ENCODE data around the gene SGMS1. TPM values are rescaled to one million over a fixed set of nuclear protein-coding genes. Genes with fewer than 3 reads are reported as not detected.

Gene SGMS1
- total RNA-seq, 3 donors from 2014 or later (not counting 1 experiment from before 2014, with no cell fraction given): 24.5 to 32.7 (median 30.4) TPM

DNA sequence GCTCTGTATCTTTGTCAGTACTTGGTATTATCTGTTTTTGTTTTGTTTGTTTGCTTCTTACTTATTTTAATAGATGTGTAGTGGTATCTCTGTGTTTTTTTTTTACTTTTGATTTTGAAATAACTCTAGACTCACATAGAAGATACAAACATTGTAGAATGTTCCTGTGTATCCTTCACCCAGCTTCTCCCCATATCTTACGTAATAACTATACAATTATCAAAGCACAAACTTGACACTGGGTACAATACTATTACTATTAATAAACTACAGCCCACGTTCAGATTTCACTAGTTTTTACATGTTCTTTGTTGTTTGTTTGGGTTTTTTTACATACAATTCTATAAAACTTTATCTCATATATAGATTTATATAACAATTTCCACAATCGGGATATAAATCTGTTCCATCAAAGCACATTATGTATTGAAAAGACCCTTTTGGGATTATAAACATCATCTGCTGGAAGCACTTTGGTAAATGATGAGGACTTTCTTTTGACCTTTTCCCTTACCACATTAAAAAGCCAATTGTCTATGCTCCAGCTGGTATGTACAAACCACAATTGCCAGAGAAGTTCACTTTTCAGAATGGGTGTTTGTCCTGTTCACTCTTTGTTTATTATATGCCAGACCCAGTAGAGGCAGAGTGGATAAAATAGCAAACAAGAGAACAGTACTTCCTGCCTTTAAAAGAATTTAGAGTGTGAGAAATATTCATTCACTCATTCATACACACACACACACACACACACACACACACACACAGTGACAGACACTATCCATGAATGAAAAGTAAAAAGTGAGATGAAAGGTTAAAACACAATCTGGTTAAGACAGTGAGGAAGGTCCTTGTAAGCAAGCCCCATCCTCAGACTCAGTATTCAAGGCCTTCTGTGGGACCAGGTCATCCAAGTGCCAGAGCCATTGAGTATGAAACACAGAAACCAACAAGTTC, 113.0 kb downstream of the SGMS1 start:
- Histone ChIP-seq H3K27me3 (ENCODE audit: control insufficient read depth, insufficient read depth, low read length) (no peaks in the 10 kb centered on the region), H3K4me3 (ENCODE audit: low read length) (no peak overlapping the region), H3K36me3 (ENCODE audit: control insufficient read depth, insufficient read depth, low read length) (no peaks in the 10 kb centered on the region), H3K27ac (ENCODE audit: low read length) (no peak overlapping the region), H3K4me1 (ENCODE audit: control insufficient read depth, insufficient read depth, low read length) (peaks cover 20% of the 10 kb centered on the region), H3K9me3 (ENCODE audit: control insufficient read depth, insufficient read depth, low read length) (no peaks in the 10 kb centered on the region)
- WGBS (ENCODE audit: insufficient coverage): 100% methylated on average over 1 of the region's 3 CpGs
- intact Hi-C loops (cut with micrococcal nuclease): no loop called here
- peak overlapping the region in 1 of 2 donors; percentile 49 for H3K27ac Mint-ChIP-seq
- no peaks in the 10 kb centered on the region for H3K27me3 Mint-ChIP-seq (ENCODE audit: low read depth in 2 of 2)
- DNase-seq (peak in 1 of 2 donors; percentile 9), ATAC-seq (no peak)
- TF ChIP-seq, protein P1, sequence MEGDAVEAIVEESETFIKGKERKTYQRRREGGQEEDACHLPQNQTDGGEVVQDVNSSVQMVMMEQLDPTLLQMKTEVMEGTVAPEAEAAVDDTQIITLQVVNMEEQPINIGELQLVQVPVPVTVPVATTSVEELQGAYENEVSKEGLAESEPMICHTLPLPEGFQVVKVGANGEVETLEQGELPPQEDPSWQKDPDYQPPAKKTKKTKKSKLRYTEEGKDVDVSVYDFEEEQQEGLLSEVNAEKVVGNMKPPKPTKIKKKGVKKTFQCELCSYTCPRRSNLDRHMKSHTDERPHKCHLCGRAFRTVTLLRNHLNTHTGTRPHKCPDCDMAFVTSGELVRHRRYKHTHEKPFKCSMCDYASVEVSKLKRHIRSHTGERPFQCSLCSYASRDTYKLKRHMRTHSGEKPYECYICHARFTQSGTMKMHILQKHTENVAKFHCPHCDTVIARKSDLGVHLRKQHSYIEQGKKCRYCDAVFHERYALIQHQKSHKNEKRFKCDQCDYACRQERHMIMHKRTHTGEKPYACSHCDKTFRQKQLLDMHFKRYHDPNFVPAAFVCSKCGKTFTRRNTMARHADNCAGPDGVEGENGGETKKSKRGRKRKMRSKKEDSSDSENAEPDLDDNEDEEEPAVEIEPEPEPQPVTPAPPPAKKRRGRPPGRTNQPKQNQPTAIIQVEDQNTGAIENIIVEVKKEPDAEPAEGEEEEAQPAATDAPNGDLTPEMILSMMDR (IDR thresholded peaks at IDR 0.05): no peak
- peak overlapping the region; percentile 22 for H3K4me3 Mint-ChIP-seq
- H3K36me3 Mint-ChIP-seq: no peaks in the 10 kb centered on the region
- peaks cover 43 to 46% of the 10 kb centered on the region in 2 donors for H3K4me1 Mint-ChIP-seq
- no peaks in the 10 kb centered on the region for H3K9me3 Mint-ChIP-seq

DNA sequence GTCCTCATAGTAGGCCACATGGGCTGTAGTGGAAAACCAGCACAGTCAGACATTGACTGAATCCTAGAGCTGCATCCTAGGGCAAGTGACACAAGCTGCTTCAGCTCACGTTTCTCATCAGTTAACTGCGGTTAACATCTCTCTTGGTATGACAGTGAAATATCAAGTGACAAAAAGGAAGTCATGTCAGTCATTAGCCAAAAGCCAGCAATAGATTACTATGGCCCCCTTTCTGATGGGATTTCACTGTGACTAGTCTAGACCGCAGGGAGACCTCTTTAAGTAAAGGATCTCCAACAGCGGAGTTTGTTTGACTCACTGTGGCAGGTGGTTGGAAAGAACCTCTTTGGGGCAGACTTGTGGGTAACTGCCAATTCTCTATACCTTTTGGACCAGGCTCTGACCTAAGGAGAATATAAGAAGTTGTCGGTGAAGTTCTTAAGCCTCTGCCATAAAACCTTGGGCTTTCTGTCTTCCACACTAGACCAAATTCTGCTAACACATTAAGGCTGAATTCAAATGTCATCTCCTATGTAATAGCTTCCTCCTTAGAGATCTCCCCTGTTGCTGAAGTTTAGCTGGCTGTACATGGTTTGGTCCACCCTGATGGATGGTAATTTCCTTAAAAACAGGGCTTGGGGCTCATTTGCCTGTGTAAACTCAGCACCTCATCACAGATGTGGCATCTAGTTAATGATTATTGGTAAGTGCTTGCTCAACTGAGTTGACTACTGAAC, 115.3 kb downstream of the SGMS1 start:
- intact Hi-C loops (cut with micrococcal nuclease): no loop called here
- Mint-ChIP-seq H3K4me1 (peaks cover 37 to 48% of the 10 kb centered on the region in 2 donors), H3K4me3 (no peak overlapping the region), H3K36me3 (no peaks in the 10 kb centered on the region), H3K9me3 (no peaks in the 10 kb centered on the region), H3K27ac (no peak overlapping the region), H3K27me3 (ENCODE audit: low read depth in 2 of 2) (no peaks in the 10 kb centered on the region)
- Histone ChIP-seq H3K4me3 (ENCODE audit: low read length) (no peak overlapping the region), H3K4me1 (ENCODE audit: control insufficient read depth, insufficient read depth, low read length) (peaks cover 20% of the 10 kb centered on the region), H3K36me3 (ENCODE audit: control insufficient read depth, insufficient read depth, low read length) (no peaks in the 10 kb centered on the region), H3K27me3 (ENCODE audit: control insufficient read depth, insufficient read depth, low read length) (no peaks in the 10 kb centered on the region), H3K27ac (ENCODE audit: low read length) (no peak overlapping the region), H3K9me3 (ENCODE audit: control insufficient read depth, insufficient read depth, low read length) (no peaks in the 10 kb centered on the region)
- 75% methylated on average over 5 of the region's 5 CpGs for WGBS (ENCODE audit: insufficient coverage)
- ATAC-seq (peak; percentile 19 to 65 (median 49)), DNase-seq (peak in 1 of 2 donors; percentile 68)
- TF ChIP-seq, protein P1 (IDR thresholded peaks at IDR 0.05): no peak

DNA sequence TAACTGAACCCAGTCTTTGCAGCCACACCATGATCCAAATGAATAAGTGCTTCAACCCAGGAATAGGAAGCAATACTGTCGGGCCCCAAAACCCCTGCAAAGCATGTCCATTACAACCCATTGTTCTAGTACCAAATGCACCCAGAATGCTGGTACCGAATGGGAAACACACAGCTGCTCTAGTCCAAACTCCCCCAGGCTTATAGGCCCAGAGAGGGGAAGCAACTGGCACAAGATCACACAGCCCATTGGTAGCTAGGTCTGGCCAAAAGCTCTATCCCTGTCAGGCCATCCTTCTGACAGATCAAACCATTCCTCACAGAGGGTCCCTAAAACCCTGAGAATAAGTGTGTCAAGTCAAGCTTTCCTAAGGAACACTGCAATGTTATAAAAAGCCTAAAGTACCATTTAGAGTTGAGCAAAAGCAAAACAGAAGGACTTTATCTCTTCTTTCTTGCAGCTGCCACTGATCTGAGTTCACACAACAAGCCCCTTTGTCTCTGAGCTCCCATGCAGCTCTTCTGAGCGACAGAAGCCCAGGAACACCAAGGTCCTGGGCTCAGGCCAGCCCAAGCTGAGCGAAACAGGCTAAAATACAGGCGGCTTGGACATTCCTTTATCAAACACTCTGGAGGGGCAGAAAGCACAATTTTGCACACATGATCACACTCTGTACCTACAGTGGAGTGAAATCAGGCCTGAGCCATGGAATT, 116.7 kb downstream of the SGMS1 start:
- H3K36me3 Mint-ChIP-seq: no peaks in the 10 kb centered on the region
- Histone ChIP-seq H3K27me3 (ENCODE audit: control insufficient read depth, insufficient read depth, low read length) (no peaks in the 10 kb centered on the region), H3K4me1 (ENCODE audit: control insufficient read depth, insufficient read depth, low read length) (peaks cover 9% of the 10 kb centered on the region), H3K4me3 (ENCODE audit: low read length) (no peak overlapping the region), H3K36me3 (ENCODE audit: control insufficient read depth, insufficient read depth, low read length) (no peaks in the 10 kb centered on the region), H3K27ac (ENCODE audit: low read length) (no peak overlapping the region), H3K9me3 (ENCODE audit: control insufficient read depth, insufficient read depth, low read length) (no peaks in the 10 kb centered on the region)
- H3K9me3 Mint-ChIP-seq: no peaks in the 10 kb centered on the region
- DNase-seq (no peak), ATAC-seq (no peak)
- no peak overlapping the region for H3K4me3 Mint-ChIP-seq
- peaks cover 37 to 48% of the 10 kb centered on the region in 2 donors for H3K4me1 Mint-ChIP-seq
- TF ChIP-seq, protein P1 (IDR thresholded peaks at IDR 0.05): no peak
- WGBS (ENCODE audit: insufficient coverage): 97% methylated on average over 5 of the region's 5 CpGs
- intact Hi-C loops (cut with micrococcal nuclease): no loop called here
- H3K27ac Mint-ChIP-seq: no peak overlapping the region
- H3K27me3 Mint-ChIP-seq (ENCODE audit: low read depth in 2 of 2): no peaks in the 10 kb centered on the region
